GM18951 (cell line): ENCODE data around the gene MYH13.

ENCODE experiments used
- POLR2A ChIP-seq: IDR thresholded peaks from 4 replicates; pipeline ENCODE4 v1.6.1; 2011; ENCODE audit warnings: mild to moderate bottlenecking; ENCODE audit not compliant: insufficient read length, insufficient read depth; ENCODE audit errors: extremely low read depth
- in situ Hi-C: fragments of 300-500 bp; cut with MboI; formaldehyde crosslinking; loops from one replicate; pipeline ENCODE4 v1.12.0; 2022; ENCODE audit warnings: low sequenced_read_pairs, mixed read lengths, inconsistent platforms; ENCODE audit not compliant: unreplicated experiment

The MYH13 gene

GRCh38 chr17:10332515-10332914 is 40.3 kb downstream of the MYH13 start:
- in situ Hi-C loops = no loop called here

GRCh38 chr17:10328971-10329923 is 43.6 kb downstream of the MYH13 start:
- in situ Hi-C loops = loop anchor here (10.0 kb wide), 1 partner anchor 286 kb away; no protein-coding TSS in a partner anchor
- TF ChIP-seq POLR2A = no peak

More at GRCh38 chr17:10332515-10332914, 40.3 kb downstream of the MYH13 start:
- no peak for TF ChIP-seq POLR2A

- in situ Hi-C loops = loop anchor here (10.0 kb wide), 1 partner anchor 287 kb away; no protein-coding TSS in a partner anchor
- TF ChIP-seq POLR2A = no peak
Measured at GRCh38 chr17:10328206-10328605, 44.6 kb downstream of the MYH13 start.

GRCh38 chr17:10327640-10328039 is 45.2 kb downstream of the MYH13 start:
- in situ Hi-C loops = loop anchor here (10.0 kb wide), 1 partner anchor 287 kb away; no protein-coding TSS in a partner anchor
- no peak for TF ChIP-seq POLR2A

- in situ Hi-C loops = loop anchor here (10.0 kb wide), 1 partner anchor 290 kb away; no protein-coding TSS in a partner anchor
- no peak for TF ChIP-seq POLR2A
Measured at GRCh38 chr17:10325031-10325695, 47.6 kb downstream of the MYH13 start.

GRCh38 chr17:10323812-10324610 is 48.8 kb downstream of the MYH13 start:
- in situ Hi-C loops = loop anchor here (10.0 kb wide), 1 partner anchor 291 kb away; no protein-coding TSS in a partner anchor
- TF ChIP-seq POLR2A = no peak

- TF ChIP-seq POLR2A = no peak
- in situ Hi-C loops = no loop called here
Measured at GRCh38 chr17:10318535-10318934, 54.3 kb downstream of the MYH13 start.

GRCh38 chr17:10317543-10317834 is 55.3 kb downstream of the MYH13 start:
- TF ChIP-seq POLR2A = no peak
- in situ Hi-C loops = no loop called here

GRCh38 chr17:10316801-10317542 is 55.8 kb downstream of the MYH13 start:
- in situ Hi-C loops = no loop called here
- TF ChIP-seq POLR2A = no peak

GRCh38 chr17:10314329-10314728 is 58.5 kb downstream of the MYH13 start:
- TF ChIP-seq POLR2A = no peak
- in situ Hi-C loops = no loop called here

- no peak for TF ChIP-seq POLR2A
- in situ Hi-C loops = no loop called here
Measured at GRCh38 chr17:10313037-10313672, 59.7 kb downstream of the MYH13 start.

GRCh38 chr17:10311131-10311530 is 61.7 kb downstream of the MYH13 start:
- TF ChIP-seq POLR2A = no peak
- in situ Hi-C loops = no loop called here
